22Rv1 (cell line): ENCODE measurements around the gene PIK3R3.

Experiments used
- CTCF ChIP-seq: fragments of 450-650 bp; IDR thresholded peaks from 2 replicates; pipeline ENCODE4 v1.5.1; 2017; ENCODE audit warnings: mild to moderate bottlenecking
- ZFX ChIP-seq: fragments of 450-650 bp; IDR thresholded peaks from 2 replicates; pipeline ENCODE4 v1.6.1; 2017; ENCODE audit warnings: antibody characterized with exemption, borderline replicate concordance

GRCh38 chr1:46131712-46132528 is 509 bp downstream of the PIK3R3 start:
- TF ChIP-seq CTCF (no peak), ZFX (no peak)
